BE2C (cell line): ENCODE data around the gene EPHB2.

Experiments
- DNase-seq: peaks from one replicate; pipeline ENCODE4 v3.0.0-alpha.2; 2020
- H3K27me3 ChIP-seq: fragments of 250-450 bp; sonication (Bioruptor Pico); 2 replicates; pipeline ENCODE4 v1.5.1; 2020; ENCODE audit warnings: mild to moderate bottlenecking
- H3K36me3 ChIP-seq: fragments of 250-450 bp; sonication (Bioruptor Pico); 2 replicates; pipeline ENCODE4 v1.5.1; 2020; ENCODE audit warnings: mild to moderate bottlenecking
- H3K4me1 ChIP-seq: fragments of 250-450 bp; sonication (Bioruptor Pico); 2 replicates; pipeline ENCODE4 v1.5.1; 2020
- H3K4me3 ChIP-seq: 2 replicates; pipeline ENCODE4 v1.5.1; 2011; ENCODE audit warnings: low read depth, low read length
- H3K9me3 ChIP-seq: fragments of 250-450 bp; sonication (Bioruptor Pico); 2 replicates; pipeline ENCODE4 v1.5.1; 2020
- TF ChIP-seq, protein P1 (sequence below): IDR thresholded peaks from 2 replicates; pipeline ENCODE4 v1.5.1; 2012; ENCODE audit warnings: mild to moderate bottlenecking, low read depth, low read length

The EPHB2 gene

DNA sequence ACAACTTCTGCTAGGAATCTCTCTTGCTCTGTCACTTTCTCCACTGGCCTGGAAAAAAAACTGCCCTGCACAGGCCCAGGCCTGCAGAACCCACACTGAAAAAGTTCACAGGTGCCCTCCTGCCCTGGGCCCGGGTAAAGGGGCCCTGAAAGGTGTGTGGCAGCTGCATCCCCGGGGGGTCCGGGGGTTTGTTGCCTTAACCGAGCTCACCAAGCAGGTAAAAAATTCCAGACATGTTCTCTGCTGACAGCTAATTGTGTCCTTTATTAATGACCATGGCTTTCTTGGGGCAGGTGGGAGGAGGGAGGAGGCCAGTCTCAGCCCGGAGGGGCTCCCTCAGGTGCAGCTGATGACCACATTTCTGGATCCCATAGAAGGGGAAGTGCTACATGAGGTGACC, 139.1 kb downstream of the EPHB2 start:
- no peak for DNase-seq
- H3K36me3 ChIP-seq = no peaks in the 10 kb centered on the region
- H3K4me3 ChIP-seq = no peak overlapping the region
- H3K4me1 ChIP-seq = no peaks in the 10 kb centered on the region
- no peaks in the 10 kb centered on the region for H3K9me3 ChIP-seq
- H3K27me3 ChIP-seq = no peaks in the 10 kb centered on the region
- TF ChIP-seq, protein P1, sequence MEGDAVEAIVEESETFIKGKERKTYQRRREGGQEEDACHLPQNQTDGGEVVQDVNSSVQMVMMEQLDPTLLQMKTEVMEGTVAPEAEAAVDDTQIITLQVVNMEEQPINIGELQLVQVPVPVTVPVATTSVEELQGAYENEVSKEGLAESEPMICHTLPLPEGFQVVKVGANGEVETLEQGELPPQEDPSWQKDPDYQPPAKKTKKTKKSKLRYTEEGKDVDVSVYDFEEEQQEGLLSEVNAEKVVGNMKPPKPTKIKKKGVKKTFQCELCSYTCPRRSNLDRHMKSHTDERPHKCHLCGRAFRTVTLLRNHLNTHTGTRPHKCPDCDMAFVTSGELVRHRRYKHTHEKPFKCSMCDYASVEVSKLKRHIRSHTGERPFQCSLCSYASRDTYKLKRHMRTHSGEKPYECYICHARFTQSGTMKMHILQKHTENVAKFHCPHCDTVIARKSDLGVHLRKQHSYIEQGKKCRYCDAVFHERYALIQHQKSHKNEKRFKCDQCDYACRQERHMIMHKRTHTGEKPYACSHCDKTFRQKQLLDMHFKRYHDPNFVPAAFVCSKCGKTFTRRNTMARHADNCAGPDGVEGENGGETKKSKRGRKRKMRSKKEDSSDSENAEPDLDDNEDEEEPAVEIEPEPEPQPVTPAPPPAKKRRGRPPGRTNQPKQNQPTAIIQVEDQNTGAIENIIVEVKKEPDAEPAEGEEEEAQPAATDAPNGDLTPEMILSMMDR = no peak

DNA sequence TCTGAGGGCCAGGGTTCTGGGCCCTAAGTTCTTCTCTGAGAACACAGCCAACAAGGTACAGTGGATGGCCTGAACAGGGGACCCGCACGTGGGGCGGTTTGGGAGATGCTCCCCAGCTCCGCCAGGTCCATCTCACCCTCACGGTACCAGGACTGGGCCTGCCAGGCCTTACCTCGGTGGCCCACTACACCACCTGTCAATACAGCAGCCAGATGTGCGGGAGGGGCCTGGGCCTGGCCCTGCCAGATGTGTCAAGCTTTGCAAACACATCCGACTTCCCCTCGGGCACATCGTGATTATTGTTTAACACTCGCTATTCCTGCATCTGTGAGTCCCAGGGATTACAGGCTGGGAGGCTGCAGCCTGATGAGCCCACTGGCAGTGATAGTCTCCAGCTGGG, 139.6 kb downstream of the EPHB2 start:
- Histone ChIP-seq H3K4me3 (no peak overlapping the region), H3K36me3 (no peaks in the 10 kb centered on the region), H3K27me3 (no peaks in the 10 kb centered on the region), H3K9me3 (no peaks in the 10 kb centered on the region), H3K4me1 (no peaks in the 10 kb centered on the region)
- DNase-seq = no peak
- TF ChIP-seq, protein P1 = no peak

DNA sequence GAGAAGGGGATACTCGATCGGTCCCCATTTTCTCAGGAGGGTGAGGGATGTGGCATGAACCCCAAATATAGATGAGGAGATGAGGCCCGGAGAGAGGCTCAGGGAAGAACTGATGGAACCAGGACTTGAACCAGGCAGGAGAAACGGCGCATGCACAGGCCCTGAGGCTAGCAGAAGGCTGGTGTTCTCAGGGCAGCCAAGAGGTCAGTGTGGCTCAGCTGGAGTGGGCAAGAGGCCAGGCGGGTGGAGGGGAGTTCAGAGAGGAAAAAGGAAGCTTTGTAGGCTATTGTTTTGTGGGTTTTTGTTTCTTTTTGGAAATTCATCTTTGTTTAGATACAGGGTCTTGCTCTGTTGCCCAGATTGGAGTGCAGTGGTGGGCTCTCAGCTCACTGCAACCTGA, 140.0 kb downstream of the EPHB2 start:
- TF ChIP-seq, protein P1 = no peak
- no peaks in the 10 kb centered on the region for H3K27me3 ChIP-seq
- H3K4me1 ChIP-seq = no peaks in the 10 kb centered on the region
- H3K9me3 ChIP-seq = no peaks in the 10 kb centered on the region
- H3K36me3 ChIP-seq = no peaks in the 10 kb centered on the region
- DNase-seq = no peak
- no peak overlapping the region for H3K4me3 ChIP-seq

DNA sequence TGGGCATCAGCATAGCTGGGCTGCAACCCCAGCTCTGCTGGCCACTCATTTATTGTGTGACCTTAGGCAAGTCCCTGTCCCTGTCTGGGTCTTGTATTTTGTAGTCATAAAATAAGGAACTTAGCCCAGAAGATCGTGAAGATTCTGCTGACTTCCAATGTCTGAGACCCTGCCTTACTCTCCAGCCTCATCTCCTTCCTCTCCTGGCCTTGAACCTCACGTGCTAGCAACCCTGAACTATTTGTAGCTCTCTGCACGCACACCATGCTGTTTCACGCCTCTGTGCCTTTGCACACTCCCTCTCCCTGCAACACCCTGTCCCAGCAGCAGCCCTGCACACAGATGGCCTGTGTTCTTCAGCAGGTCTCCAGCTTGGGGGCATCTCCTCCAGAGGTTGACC, 140.9 kb downstream of the EPHB2 start:
- Histone ChIP-seq H3K4me3 (no peak overlapping the region), H3K9me3 (no peaks in the 10 kb centered on the region), H3K27me3 (no peaks in the 10 kb centered on the region), H3K36me3 (no peaks in the 10 kb centered on the region), H3K4me1 (no peaks in the 10 kb centered on the region)
- no peak for DNase-seq
- TF ChIP-seq, protein P1 = no peak

DNA sequence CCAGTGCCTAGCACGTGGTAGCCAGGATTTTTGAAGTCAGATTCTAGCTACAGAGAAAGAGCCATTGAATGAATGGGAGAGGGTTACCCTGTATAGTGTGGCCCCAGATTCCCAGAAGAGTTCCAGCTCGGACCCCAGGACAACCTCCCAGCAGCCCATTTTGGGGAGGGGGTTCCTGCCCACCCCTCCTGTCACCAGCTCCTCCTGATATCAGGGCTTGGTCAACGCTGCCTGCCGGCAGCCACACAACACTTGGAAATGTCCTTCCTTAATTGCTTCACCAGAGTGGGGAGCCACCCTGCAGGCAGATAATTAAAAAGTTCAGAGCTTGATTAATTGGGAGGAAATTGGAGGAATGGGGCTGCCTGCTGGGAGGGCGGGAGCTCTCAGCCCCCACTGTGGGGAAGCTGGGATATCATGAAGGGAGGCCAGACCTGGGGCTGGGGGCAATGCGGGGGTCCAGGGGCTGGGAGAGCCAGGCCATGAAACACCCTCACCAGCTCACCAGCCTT, 141.6 kb downstream of the EPHB2 start:
- DNase-seq = no peak
- H3K4me3 ChIP-seq = no peak overlapping the region
- H3K27me3 ChIP-seq = no peaks in the 10 kb centered on the region
- H3K9me3 ChIP-seq = no peaks in the 10 kb centered on the region
- no peaks in the 10 kb centered on the region for H3K4me1 ChIP-seq
- TF ChIP-seq, protein P1 = no peak
- no peaks in the 10 kb centered on the region for H3K36me3 ChIP-seq

DNA sequence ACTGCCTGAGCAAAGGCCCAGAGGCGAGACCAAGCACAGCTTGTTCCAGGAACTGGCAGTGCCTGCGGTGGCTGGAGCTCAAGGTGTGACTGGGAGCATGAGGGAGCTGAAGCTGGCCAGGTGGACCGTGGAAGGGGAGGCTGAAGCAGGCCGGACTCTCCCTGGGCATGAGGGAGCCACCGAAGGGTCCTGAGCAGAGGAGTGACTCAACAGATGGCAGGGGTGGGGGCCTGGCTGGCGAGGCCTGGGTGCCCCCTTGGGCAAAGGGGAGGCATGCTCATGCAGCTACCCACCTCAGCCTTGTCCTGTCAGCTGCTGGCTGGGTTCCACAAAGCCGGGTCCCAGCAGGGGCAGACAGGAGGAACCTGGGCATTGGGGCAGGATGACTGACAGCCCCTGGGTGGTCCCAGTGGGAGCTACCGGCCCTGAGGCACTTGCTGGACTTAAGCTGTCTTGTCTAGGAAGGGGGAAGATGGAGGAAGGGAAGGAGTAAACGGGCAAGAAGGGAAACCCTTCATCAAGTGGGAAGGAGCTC, 143.1 kb downstream of the EPHB2 start:
- no peaks in the 10 kb centered on the region for H3K4me1 ChIP-seq
- TF ChIP-seq, protein P1 = no peak
- DNase-seq = no peak

More for the DNA sequence above, 143.1 kb downstream of the EPHB2 start:
- Histone ChIP-seq H3K27me3 (no peaks in the 10 kb centered on the region), H3K4me3 (no peak overlapping the region), H3K9me3 (no peaks in the 10 kb centered on the region), H3K36me3 (no peaks in the 10 kb centered on the region)
